SK-N-SH treated with all-trans-retinoic acid at 6 μM for 48 hours (cell line): ENCODE results near the gene CTNNBL1.

Experiments
- ATAC-seq: fragments of 200-7000 bp; cut with Tn5 transposase; 3 replicates; pipeline ENCODE4 v1.9.1; 2020; ENCODE audit warnings: mild to moderate bottlenecking, moderate library complexity
- ARNTL ChIP-seq: fragments of 450-650 bp; formaldehyde crosslinking; IDR thresholded peaks from 2 replicates; pipeline ENCODE4 v1.5.0; 2020; ENCODE audit warnings: low read depth, mild to moderate bottlenecking, moderate library complexity, borderline replicate concordance
- BACH2 ChIP-seq: fragments of 250-450 bp; sonication (Bioruptor Pico); IDR thresholded peaks from 2 replicates; pipeline ENCODE4 v1.9.0; 2021; ENCODE audit warnings: mild to moderate bottlenecking, borderline replicate concordance
- CREB5 ChIP-seq: fragments of 250-450 bp; sonication (Bioruptor Pico); IDR thresholded peaks from 2 replicates; pipeline ENCODE4 v1.5.1; 2020; ENCODE audit warnings: low read depth, mild to moderate bottlenecking, moderate library complexity
- CSDC2 ChIP-seq: fragments of 250-450 bp; sonication (Bioruptor Pico); IDR thresholded peaks from 2 replicates; pipeline ENCODE4 v1.5.0; 2020; ENCODE audit warnings: mild to moderate bottlenecking, moderate library complexity
- CSRNP3 ChIP-seq: fragments of 250-450 bp; sonication (Bioruptor Pico); IDR thresholded peaks from 2 replicates; pipeline ENCODE4 v1.5.1; 2021; ENCODE audit warnings: mild to moderate bottlenecking, moderate library complexity
- ESRRG ChIP-seq: fragments of 250-450 bp; sonication (Bioruptor Pico); IDR thresholded peaks from 2 replicates; pipeline ENCODE4 v1.6.1; 2021; ENCODE audit warnings: mild to moderate bottlenecking
- GLIS3 ChIP-seq: fragments of 250-450 bp; sonication (Bioruptor Pico); IDR thresholded peaks from 2 replicates; pipeline ENCODE4 v1.5.0; 2020; ENCODE audit warnings: mild to moderate bottlenecking, moderate library complexity
- ISL1 ChIP-seq: fragments of 250-450 bp; sonication (Bioruptor Pico); IDR thresholded peaks from 2 replicates; pipeline ENCODE4 v2.1.2; 2022; ENCODE audit warnings: mild to moderate bottlenecking, moderate library complexity
- OSR1 ChIP-seq: fragments of 250-450 bp; sonication (Bioruptor Pico); IDR thresholded peaks from 2 replicates; pipeline ENCODE4 v1.8.0; 2022; ENCODE audit warnings: moderate library complexity, mild to moderate bottlenecking, inconsistent platforms
- PATZ1 ChIP-seq: fragments of 250-450 bp; sonication (Bioruptor Pico); IDR thresholded peaks from 2 replicates; pipeline ENCODE4 v1.8.0; 2020; ENCODE audit warnings: mild to moderate bottlenecking, moderate library complexity, borderline replicate concordance
- POU6F1 ChIP-seq: fragments of 250-450 bp; sonication (Bioruptor Pico); IDR thresholded peaks from 2 replicates; pipeline ENCODE4 v1.8.0; 2021; ENCODE audit warnings: low read depth, mild to moderate bottlenecking, moderate library complexity, borderline replicate concordance
- PPARA ChIP-seq: fragments of 250-450 bp; sonication (Bioruptor Pico); IDR thresholded peaks from 2 replicates; pipeline ENCODE4 v1.5.0; 2020; ENCODE audit warnings: mild to moderate bottlenecking, borderline replicate concordance
- RARB ChIP-seq: fragments of 250-450 bp; sonication (Bioruptor Pico); IDR thresholded peaks from 2 replicates; pipeline ENCODE4 v1.8.0; 2021; ENCODE audit warnings: mild to moderate bottlenecking, moderate library complexity
- SNAI2 ChIP-seq: fragments of 250-450 bp; sonication (Bioruptor Pico); IDR thresholded peaks from 2 replicates; pipeline ENCODE4 v1.5.0; 2020; ENCODE audit warnings: mild to moderate bottlenecking, moderate library complexity
- TCF4 ChIP-seq: fragments of 250-450 bp; sonication (Bioruptor Pico); IDR thresholded peaks from 2 replicates; pipeline ENCODE4 v1.8.0; 2021; ENCODE audit warnings: mild to moderate bottlenecking, moderate library complexity, borderline replicate concordance
- TOX ChIP-seq: fragments of 250-450 bp; sonication (Bioruptor Pico); IDR thresholded peaks from 2 replicates; pipeline ENCODE4 v1.8.0; 2021; ENCODE audit warnings: mild to moderate bottlenecking, moderate library complexity, borderline replicate concordance
- TSHZ2 ChIP-seq: fragments of 250-450 bp; sonication (Bioruptor Pico); IDR thresholded peaks from 2 replicates; pipeline ENCODE4 v1.5.0; 2020; ENCODE audit warnings: mild to moderate bottlenecking, moderate library complexity
- ZC3H10 ChIP-seq: fragments of 250-450 bp; sonication (Bioruptor Pico); IDR thresholded peaks from 2 replicates; pipeline ENCODE4 v1.5.1; 2021; ENCODE audit warnings: mild to moderate bottlenecking, moderate library complexity
- ZFP3 ChIP-seq: fragments of 250-450 bp; sonication (Bioruptor Pico); IDR thresholded peaks from 2 replicates; pipeline ENCODE4 v1.5.0; 2020; ENCODE audit warnings: mild to moderate bottlenecking, moderate library complexity
- ZFP30 ChIP-seq: fragments of 450-650 bp; formaldehyde crosslinking; IDR thresholded peaks from 2 replicates; pipeline ENCODE4 v1.5.0; 2022; ENCODE audit warnings: mild to moderate bottlenecking, moderate library complexity
- ZNF565 ChIP-seq: fragments of 450-650 bp; formaldehyde crosslinking; conservative IDR thresholded peaks from 2 replicates; pipeline ENCODE4 v1.5.0; 2020; ENCODE audit warnings: low read depth, mild to moderate bottlenecking, moderate library complexity
- ZNF70 ChIP-seq: fragments of 450-650 bp; formaldehyde crosslinking; IDR thresholded peaks from 2 replicates; pipeline ENCODE4 v1.5.0; 2020; ENCODE audit warnings: mild to moderate bottlenecking, moderate library complexity
- ZNF8 ChIP-seq: fragments of 450-650 bp; formaldehyde crosslinking; IDR thresholded peaks from 2 replicates; pipeline ENCODE4 v1.5.0; 2020; ENCODE audit warnings: mild to moderate bottlenecking, moderate library complexity

Gene CTNNBL1

GRCh38 chr20:37864298-37864697, 170.5 kb downstream of the CTNNBL1 start:
- no peak for TF ChIP-seq ARNTL (CRISPR knock-in tag)
- no peak for TF ChIP-seq ZFP3 (CRISPR knock-in tag)
- TF ChIP-seq, all 23 proteins: peak for 0
- no peak for ATAC-seq

GRCh38 chr20:37866051-37866450, 172.2 kb downstream of the CTNNBL1 start:
- TF ChIP-seq PATZ1 (CRISPR knock-in tag) (no peak), ARNTL (CRISPR knock-in tag) (no peak), ESRRG (CRISPR knock-in tag) (no peak), BACH2 (CRISPR knock-in tag) (no peak), POU6F1 (CRISPR knock-in tag) (no peak), PPARA (CRISPR knock-in tag) (no peak), TOX (CRISPR knock-in tag) (no peak), TSHZ2 (CRISPR knock-in tag) (no peak), GLIS3 (CRISPR knock-in tag) (no peak), TCF4 (CRISPR knock-in tag) (no peak), ZNF8 (CRISPR knock-in tag) (no peak), ZC3H10 (CRISPR knock-in tag) (no peak), ZNF565 (CRISPR knock-in tag) (no peak), ZFP3 (CRISPR knock-in tag) (no peak), ZFP30 (CRISPR knock-in tag) (no peak)
- ATAC-seq: no peak

GRCh38 chr20:37867289-37868195, 173.7 kb downstream of the CTNNBL1 start:
- no peak for ATAC-seq
- TF ChIP-seq RARB (CRISPR knock-in tag): no peak
- no peak for TF ChIP-seq CSRNP3 (CRISPR knock-in tag)
- TF ChIP-seq TCF4 (CRISPR knock-in tag): no peak
- no peak for TF ChIP-seq ZNF70
- no peak for TF ChIP-seq GLIS3 (CRISPR knock-in tag)
- TF ChIP-seq PATZ1 (CRISPR knock-in tag): no peak
- no peak for TF ChIP-seq ISL1 (CRISPR knock-in tag)
- no peak for TF ChIP-seq SNAI2 (CRISPR knock-in tag)
- no peak for TF ChIP-seq TOX (CRISPR knock-in tag)
- no peak for TF ChIP-seq OSR1
- TF ChIP-seq ESRRG (CRISPR knock-in tag): no peak
- TF ChIP-seq CREB5: no peak
- no peak for TF ChIP-seq TSHZ2 (CRISPR knock-in tag)
- TF ChIP-seq CSDC2: no peak
- no peak for TF ChIP-seq ZFP3 (CRISPR knock-in tag)
